Central memory CD4-positive, alpha-beta T cell (primary cell): ENCODE data around the gene RNU5B-1.
"Not testable (repeated sequence)": the region's sequence is repeated elsewhere in the genome, so short reads cannot be mapped to it uniquely, and the experiment has no call there.

Source experiments
- DNase-seq: peaks from one replicate; pipeline ENCODE4 v3.0.0; 2022

Gene RNU5B-1

DNA sequence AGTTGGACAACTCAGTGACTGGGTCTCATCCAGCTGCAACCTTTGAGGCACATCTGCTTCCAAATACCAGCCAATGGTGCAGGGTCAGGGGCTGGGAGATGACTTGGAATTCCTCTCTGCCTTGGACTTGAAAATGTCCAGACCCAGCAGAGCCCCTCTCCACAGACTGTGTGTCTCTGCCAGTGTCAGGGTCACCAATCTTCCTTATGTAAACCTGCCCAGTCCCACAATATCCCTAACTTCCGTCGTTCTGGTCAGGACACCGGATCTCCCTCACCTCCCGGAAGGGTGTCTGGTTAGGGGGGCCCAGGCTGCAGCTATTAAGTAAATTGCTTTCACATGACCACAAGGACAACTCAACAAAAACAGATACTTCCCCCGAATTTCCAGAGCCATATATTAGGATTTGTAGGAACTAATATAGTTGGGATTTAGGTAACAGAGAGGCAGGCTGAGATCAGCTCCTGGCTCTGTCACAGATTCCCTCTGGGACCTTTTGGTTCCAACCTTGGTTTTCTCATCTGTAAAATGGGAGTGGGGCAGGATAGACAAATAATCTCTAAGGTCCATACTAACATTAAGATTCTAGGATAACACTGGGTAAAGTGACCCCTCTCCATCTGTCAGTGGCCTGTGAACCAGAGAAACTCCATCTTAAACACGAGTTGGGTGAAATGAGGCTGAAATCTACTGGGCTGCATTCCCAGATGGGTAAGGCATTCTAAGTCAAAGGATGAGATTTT lies 42.5 kb downstream of the RNU5B-1 start:
- DNase-seq: no peak

GRCh38 chr15:65347756-65348155 lies 43.3 kb downstream of the RNU5B-1 start:
- DNase-seq: not testable (repeated sequence)

DNA sequence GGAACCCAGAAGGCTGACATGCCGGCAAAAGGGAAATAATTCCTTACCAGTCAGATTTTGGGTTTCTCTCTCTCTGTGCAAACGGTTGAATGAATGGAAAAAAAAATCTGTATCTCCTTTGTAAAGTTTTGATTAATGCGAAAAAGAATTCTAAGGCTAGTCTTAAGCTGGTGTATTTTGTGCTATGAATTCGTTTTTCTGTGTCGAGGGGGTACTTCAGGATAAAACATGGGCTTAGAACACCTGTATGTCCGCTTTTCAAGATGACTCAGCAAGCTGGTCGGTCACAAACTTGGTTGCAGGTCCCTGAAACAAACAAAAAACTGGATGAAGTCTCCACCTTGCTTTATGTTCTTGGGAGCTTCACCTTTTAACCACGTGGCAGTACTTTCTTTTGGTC lies 44.9 kb downstream of the RNU5B-1 start:
- no peak for DNase-seq

DNA sequence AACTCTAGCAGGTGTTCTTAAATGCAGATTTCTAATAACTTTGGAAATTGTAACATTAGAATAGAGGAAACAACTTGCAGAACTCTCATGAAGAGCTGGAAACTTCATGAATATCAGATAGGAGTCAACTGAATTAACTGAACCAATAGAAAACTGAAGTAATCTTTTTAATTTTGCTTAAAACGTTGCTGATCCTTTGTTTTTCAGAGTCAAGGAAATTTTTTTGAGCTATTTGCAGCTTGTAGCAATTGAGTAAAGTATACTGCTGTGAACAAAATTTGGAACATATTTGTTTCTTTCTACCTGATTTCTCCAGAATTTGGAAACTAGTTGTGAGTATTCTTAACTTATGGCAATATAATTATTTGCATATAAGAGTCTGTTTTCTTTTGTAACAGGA lies 47.5 kb downstream of the RNU5B-1 start:
- DNase-seq: not testable (repeated sequence)
